ENCODE data around the gene CLDND1. TPM values are rescaled to one million over a fixed set of nuclear protein-coding genes. Genes with fewer than 3 reads are reported as not detected.

The CLDND1 gene
- total RNA-seq, 1 donor from 2014 or later = 158 TPM

GRCh38 chr3:98483626-98484025 is 39.1 kb downstream of the CLDND1 start:
- intact Hi-C loops (cut with DNase I) = no loop called here
- DNase-seq (ENCODE audit: extremely low spot score in 2 of 2) = no peak
- Histone ChIP-seq H3K4me3 (no peak overlapping the region), H3K9me3 (peaks cover 3% of the 10 kb centered on the region), H3K36me3 (no peaks in the 10 kb centered on the region), H3K4me1 (no peaks in the 10 kb centered on the region), H3K27me3 (no peaks in the 10 kb centered on the region), H3K27ac (no peak overlapping the region)
- TF ChIP-seq POLR2A (IDR thresholded peaks at IDR 0.05) (no peak), CTCF (IDR thresholded peaks at IDR 0.05) (no peak), POLR2AphosphoS5 (IDR thresholded peaks at IDR 0.05; ENCODE audit: insufficient read depth in 1 of 2, low read depth in 1 of 2) (no peak)

- H3K4me1 ChIP-seq = no peaks in the 10 kb centered on the region
- H3K9me3 ChIP-seq = peaks cover 3% of the 10 kb centered on the region
- TF ChIP-seq POLR2AphosphoS5 (IDR thresholded peaks at IDR 0.05; ENCODE audit: insufficient read depth in 1 of 2, low read depth in 1 of 2) (no peak), POLR2A (IDR thresholded peaks at IDR 0.05) (no peak), CTCF (IDR thresholded peaks at IDR 0.05) (no peak)
These were observed 39.8 kb downstream of the CLDND1 start for GRCh38 chr3:98482717-98483482.

More at GRCh38 chr3:98482717-98483482, 39.8 kb downstream of the CLDND1 start:
- no peak for DNase-seq (ENCODE audit: extremely low spot score in 2 of 2)
- Histone ChIP-seq H3K27me3 (no peaks in the 10 kb centered on the region), H3K4me3 (no peak overlapping the region), H3K36me3 (no peaks in the 10 kb centered on the region), H3K27ac (no peak overlapping the region)
- intact Hi-C loops (cut with DNase I) = no loop called here

Small RNA genes within 50 kb of the gene (small RNA-seq; reads per million reads assigned to genes)
- not detected for gene RPL38P4

Other genes with a start within 250 kb of the CLDND1 start
- gene OR5H2, start 240.4 kb downstream of the CLDND1 start, total RNA-seq = not detected
- gene OR5K4, start 169.0 kb downstream of the CLDND1 start, total RNA-seq = not detected
- not detected for gene OR5K3, start 132.2 kb downstream of the CLDND1 start, total RNA-seq
- gene OR5K1, start 59.7 kb downstream of the CLDND1 start, total RNA-seq = not detected
- gene OR5K2, start 25.2 kb downstream of the CLDND1 start, total RNA-seq = not detected
- gene GPR15, start 9.1 kb upstream of the CLDND1 start, total RNA-seq = 1.2 TPM
- 21.4 TPM for gene CPOX, start 70.7 kb upstream of the CLDND1 start, total RNA-seq
- gene ST3GAL6, start 240.4 kb upstream of the CLDND1 start, total RNA-seq = 1.7 TPM